GM12878 (cell line): ENCODE measurements around the gene MAP3K21. TPM values are rescaled to one million over a fixed set of nuclear protein-coding genes. Genes with fewer than 3 reads are reported as not detected.

Experiments used
- ATAC-seq: fragments of 200-7000 bp; cut with Tn5 transposase; 3 replicates; pipeline ENCODE4 v1.9.1; 2020; ENCODE audit warnings: mild to moderate bottlenecking, moderate library complexity
- BruUV-seq: library from RNA; stranded (reverse); fragments of 400-500 nt; replicated peaks from 2 replicates; lab custom pipeline; 2021; lab: Mats Ljungman, UMichigan
- CTCF ChIA-PET: fragments of 300-600 bp; sonication (Branson Sonifier 250); formaldehyde crosslinking; extraction: SDS; loops from one replicate; lab custom pipeline; 2021; ENCODE audit warnings: inconsistent platforms; lab: Yijun Ruan, JAX
- POLR2A ChIA-PET: fragments of 350-600 bp; formaldehyde crosslinking; extraction: SDS; loops from one replicate; lab custom pipeline; 2021; ENCODE audit warnings: inconsistent platforms; lab: Charles Lee
- RAD21 ChIA-PET: fragments of 300-600 bp; sonication (Branson Sonifier 250); formaldehyde crosslinking; loops from one replicate; lab custom pipeline; 2023; ENCODE audit warnings: antibody characterized with exemption; ENCODE audit not compliant: unreplicated experiment; lab: Charles Lee
- SMC1A ChIA-PET: fragments of 300-600 bp; sonication (Branson Sonifier 250); formaldehyde crosslinking; loops from one replicate; lab custom pipeline; 2023; ENCODE audit not compliant: unreplicated experiment, uncharacterized antibody; lab: Charles Lee
- DNase-seq: peaks from one replicate; pipeline ENCODE4 v3.0.0-alpha.2; 2011; ENCODE audit warnings: low read depth, low spot score
- FAIRE-seq: peaks from 3 replicates; lab custom pipeline; 2011; peaks lifted over from hg19 to GRCh38; lab: Jason Lieb, UNC
- H2AFZ ChIP-seq: 2 replicates; pipeline ENCODE4 v1.6.0; 2011; ENCODE audit warnings: low read depth, low read length, control low read depth; ENCODE audit not compliant: control insufficient read depth
- H3K27ac ChIP-seq: 2 replicates; pipeline ENCODE4 v1.5.1; 2011; ENCODE audit warnings: control low read depth; ENCODE audit not compliant: control insufficient read depth, insufficient read depth
- H3K27me3 ChIP-seq, 2 experiments: replicated peaks in 1 of 2; 2 replicates each; pipeline versions ENCODE4 v1.6.0 to v1.6.1; 2011; ENCODE audit warnings: low read length in 1 of 2; ENCODE audit not compliant: control insufficient read depth in 2 of 2, insufficient read depth in 2 of 2
- H3K36me3 ChIP-seq, 2 experiments: 2 replicates each; pipeline ENCODE4 v1.5.1; 2011; ENCODE audit warnings: low read length in 1 of 2; ENCODE audit not compliant: control insufficient read depth in 2 of 2, insufficient read depth in 2 of 2
- H3K4me1 ChIP-seq: 2 replicates; pipeline ENCODE4 v1.6.1; 2011; ENCODE audit warnings: mild to moderate bottlenecking, low read length, moderate library complexity, mixed read lengths; ENCODE audit not compliant: control insufficient read depth, insufficient read depth
- H3K4me2 ChIP-seq: 2 replicates; pipeline ENCODE4 v1.6.0; 2011; ENCODE audit warnings: control low read depth; ENCODE audit not compliant: control insufficient read depth, insufficient read depth
- H3K4me3 ChIP-seq: fragments of 200-600 bp; sonication (generic); 2 replicates; pipeline ENCODE4 v1.5.1; 2016
- H3K79me2 ChIP-seq: 2 replicates; pipeline ENCODE4 v1.6.0; 2011; ENCODE audit warnings: low read length; ENCODE audit not compliant: control insufficient read depth, insufficient read depth
- H3K9ac ChIP-seq: 2 replicates; pipeline ENCODE4 v1.8.0; 2011; ENCODE audit warnings: low read length, control low read depth, mixed read lengths; ENCODE audit not compliant: control insufficient read depth, insufficient read depth
- H3K9me3 ChIP-seq: replicated peaks from 3 replicates; pipeline ENCODE4 v1.5.1; 2011; ENCODE audit warnings: mild to moderate bottlenecking, low read length; ENCODE audit not compliant: control insufficient read depth, insufficient read depth
- H4K20me1 ChIP-seq: 2 replicates; pipeline ENCODE4 v1.6.0; 2011; ENCODE audit not compliant: control insufficient read depth, insufficient read depth
- ATF2 ChIP-seq: IDR thresholded peaks from 2 replicates; pipeline ENCODE4 v1.6.1; 2012; ENCODE audit warnings: low read length, inconsistent platforms
- CEBPB ChIP-seq, 2 experiments: fragments of 150-350 bp in 1 of 2; IDR thresholded peaks; 2 replicates each; pipeline ENCODE4 v1.6.1; 2012 to 2014; ENCODE audit warnings: low read depth in 2 of 2, low read length in 2 of 2, borderline replicate concordance in 1 of 2, inconsistent platforms in 1 of 2
- CHD2 ChIP-seq: IDR thresholded peaks from 2 replicates; pipeline ENCODE4 v1.6.1; 2011; ENCODE audit warnings: low read depth, low read length, improper control_type of control experiment, borderline replicate concordance
- DPF2 ChIP-seq: fragments of 450-650 bp; IDR thresholded peaks from 2 replicates; pipeline ENCODE4 v1.6.1; 2017; ENCODE audit warnings: mild to moderate bottlenecking
- ETV6 ChIP-seq, 2 experiments: fragments of 450-650 bp in 1 of 2; IDR thresholded peaks in 1 of 2; conservative IDR thresholded peaks in 1 of 2; 2 replicates each; pipeline ENCODE4 v1.6.1; 2014; ENCODE audit warnings: antibody characterized with exemption in 1 of 2, borderline replicate concordance in 1 of 2, low read depth in 1 of 2, mild to moderate bottlenecking in 1 of 2, moderate library complexity in 1 of 2
- GATAD2B ChIP-seq: fragments of 450-650 bp; conservative IDR thresholded peaks from 2 replicates; pipeline ENCODE4 v1.6.1; 2017; ENCODE audit warnings: low read depth, mild to moderate bottlenecking, moderate library complexity
- JUNB ChIP-seq: IDR thresholded peaks from 2 replicates; pipeline ENCODE4 v1.6.1; 2016; ENCODE audit warnings: antibody characterized with exemption, mild to moderate bottlenecking
- POLR2AphosphoS2 ChIP-seq: IDR thresholded peaks from 2 replicates; pipeline ENCODE4 v1.6.1; 2011; ENCODE audit warnings: low read depth, mild to moderate bottlenecking, low read length, improper control_type of control experiment, moderate library complexity
- SMAD1 ChIP-seq: fragments of 450-650 bp; IDR thresholded peaks from 2 replicates; pipeline ENCODE4 v1.6.1; 2018; ENCODE audit warnings: mild to moderate bottlenecking, low read depth; ENCODE audit not compliant: partially characterized antibody
- SREBF2 ChIP-seq: IDR thresholded peaks from 2 replicates; pipeline ENCODE4 v1.6.1; 2012; ENCODE audit warnings: mild to moderate bottlenecking, low read length
- TCF3 ChIP-seq: IDR thresholded peaks from 2 replicates; pipeline ENCODE4 v1.6.1; 2012; ENCODE audit warnings: low read depth, mild to moderate bottlenecking, low read length, borderline replicate concordance; ENCODE audit not compliant: insufficient read depth
- WGBS: methylation state at CpG from one replicate; pipeline ENCODE4 v1.1.6; 2016; ENCODE audit warnings: low lambda C conversion rate; ENCODE audit not compliant: insufficient replicate concordance, insufficient coverage; ENCODE audit errors: missing lambda C conversion rate; 5-methylcytosine and 5-hydroxymethylcytosine counted together
- in situ Hi-C: fragments of 300-500 bp; cut with MboI; formaldehyde crosslinking; loops from 9 replicates; pipeline ENCODE4 v1.14.3; 2018; ENCODE audit warnings: mixed read lengths
- intact Hi-C: fragments of 100-400 bp; cut with micrococcal nuclease; formaldehyde crosslinking; loops from one replicate; pipeline ENCODE4 v1.14.2; 2022; ENCODE audit not compliant: unreplicated experiment
- polyA plus RNA-seq, 11 experiments: library from polyadenylated mRNA; depleted of rRNA in 4 of 11; unstranded in 6 of 11; stranded (reverse) in 5 of 11; fragments of >200 nt; fragmentation: Nextera tagmentation in 4 of 11; fragmentation: Illumina TruSeq in 1 of 11; extraction: Ambion mirVana in 4 of 11; extraction: Trizol in 1 of 11; gene quantifications; 1 replicate in 1 of 11; 2 replicates in 10 of 11; pipeline versions ENCODE4 v1.2.1 to v1.2.3, GENCODE V29; 2011 to 2016; ENCODE audit warnings: inconsistent platforms in 2 of 11, missing spikeins in 2 of 11, low read depth in 1 of 11
- total RNA-seq, 4 experiments: library from RNA; depleted of rRNA in 3 of 4; stranded (reverse); fragments of >200 nt in 3 of 4; fragmentation: Illumina TruSeq in 1 of 4; extraction: Trizol in 1 of 4; gene quantifications; 2 replicates each; pipeline versions ENCODE4 v1.2.1 to v1.2.3, GENCODE V29; 2013 to 2021
- TF ChIP-seq, protein P1 (sequence below): IDR thresholded peaks from 2 replicates; pipeline ENCODE4 v1.6.1; 2012; ENCODE audit warnings: low read depth, low read length, improper control_type of control experiment
- TF ChIP-seq, protein P2 (sequence below): fragments of 450-650 bp; IDR thresholded peaks from 2 replicates; pipeline ENCODE4 v1.6.1; 2014; ENCODE audit warnings: mild to moderate bottlenecking

MAP3K21 gene
- total and polyA plus RNA-seq, 10 of the 15 experiments (the other 5 are each of a cell fraction or from before 2014, with no cell fraction given), result 0.02 to 0.21 (median 0.09) TPM; not detected in 1

- intact Hi-C loops, result no loop called here
- no peak overlapping the region for H3K4me3 ChIP-seq
- ChIA-PET RAD21 (interaction anchor here (1.0 kb wide), 1 partner anchor 703 kb away, joined by 4 read pairs; no protein-coding TSS in a partner anchor), POLR2A (no interaction called here), SMC1A (interaction anchor here (0.6 to 1.1 kb wide), 3 partner anchors 79 to 759 kb away, joined by 3 read pairs; no protein-coding TSS in a partner anchor), CTCF (interaction anchor here (0.6 to 3.3 kb wide), 7 partner anchors 11 to 753 kb away, joined by 3 to 15 read pairs (median 3); no protein-coding TSS in a partner anchor)
- FAIRE-seq (no peak), DNase-seq (no peak), ATAC-seq (no peak)
- H3K4me1 ChIP-seq, result no peaks in the 10 kb centered on the region
- BruUV-seq, result no TSS peak
- H3K9me3 ChIP-seq, result no peaks in the 10 kb centered on the region
- H3K36me3 ChIP-seq, result no peaks in the 10 kb centered on the region
- no peaks in the 10 kb centered on the region for H3K27me3 ChIP-seq
- TF ChIP-seq JUNB (no peak), DPF2 (no peak), ATF2 (no peak), SREBF2 (no peak), CHD2 (no peak), POLR2AphosphoS2 (no peak), SMAD1 (no peak), TCF3 (no peak), CEBPB (IDR thresholded peaks at IDR 0.05; ENCODE audit: borderline replicate concordance in 1 of 2, low read depth in 2 of 2, low read length in 2 of 2) (no peak), GATAD2B (no peak), ETV6 (conservative IDR thresholded peaks at IDR 0.05 in 1 of 2, IDR thresholded peaks at IDR 0.05 in 1 of 2; ENCODE audit: borderline replicate concordance in 1 of 2, low read depth in 1 of 2) (no peak)
- TF ChIP-seq, protein P1, sequence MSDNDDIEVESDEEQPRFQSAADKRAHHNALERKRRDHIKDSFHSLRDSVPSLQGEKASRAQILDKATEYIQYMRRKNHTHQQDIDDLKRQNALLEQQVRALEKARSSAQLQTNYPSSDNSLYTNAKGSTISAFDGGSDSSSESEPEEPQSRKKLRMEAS, result no peak
- TF ChIP-seq, protein P2, sequence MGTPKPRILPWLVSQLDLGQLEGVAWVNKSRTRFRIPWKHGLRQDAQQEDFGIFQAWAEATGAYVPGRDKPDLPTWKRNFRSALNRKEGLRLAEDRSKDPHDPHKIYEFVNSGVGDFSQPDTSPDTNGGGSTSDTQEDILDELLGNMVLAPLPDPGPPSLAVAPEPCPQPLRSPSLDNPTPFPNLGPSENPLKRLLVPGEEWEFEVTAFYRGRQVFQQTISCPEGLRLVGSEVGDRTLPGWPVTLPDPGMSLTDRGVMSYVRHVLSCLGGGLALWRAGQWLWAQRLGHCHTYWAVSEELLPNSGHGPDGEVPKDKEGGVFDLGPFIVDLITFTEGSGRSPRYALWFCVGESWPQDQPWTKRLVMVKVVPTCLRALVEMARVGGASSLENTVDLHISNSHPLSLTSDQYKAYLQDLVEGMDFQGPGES, result no peak
- WGBS, result 90% methylated on average over 1 of the region's 1 CpG
- no peaks in the 10 kb centered on the region for H4K20me1 ChIP-seq
- no peak overlapping the region for H3K4me2 ChIP-seq
- in situ Hi-C loops, result no loop called here
- H3K79me2 ChIP-seq, result no peaks in the 10 kb centered on the region
- H2AFZ ChIP-seq, result no peak overlapping the region
- no peak overlapping the region for H3K9ac ChIP-seq
- H3K27ac ChIP-seq, result no peak overlapping the region
Measured at GRCh38 chr1:233362743-233363142, 35.2 kb downstream of the MAP3K21 start.
